Bone marrow (tissue), 2 donors: Measurements from ENCODE around the gene HTRA3.

ENCODE experiments used
- DNase-seq, 2 donors: peaks; one replicate each; lab custom pipeline; 2025; lab: John Stamatoyannopoulos, UW

Gene HTRA3

DNA sequence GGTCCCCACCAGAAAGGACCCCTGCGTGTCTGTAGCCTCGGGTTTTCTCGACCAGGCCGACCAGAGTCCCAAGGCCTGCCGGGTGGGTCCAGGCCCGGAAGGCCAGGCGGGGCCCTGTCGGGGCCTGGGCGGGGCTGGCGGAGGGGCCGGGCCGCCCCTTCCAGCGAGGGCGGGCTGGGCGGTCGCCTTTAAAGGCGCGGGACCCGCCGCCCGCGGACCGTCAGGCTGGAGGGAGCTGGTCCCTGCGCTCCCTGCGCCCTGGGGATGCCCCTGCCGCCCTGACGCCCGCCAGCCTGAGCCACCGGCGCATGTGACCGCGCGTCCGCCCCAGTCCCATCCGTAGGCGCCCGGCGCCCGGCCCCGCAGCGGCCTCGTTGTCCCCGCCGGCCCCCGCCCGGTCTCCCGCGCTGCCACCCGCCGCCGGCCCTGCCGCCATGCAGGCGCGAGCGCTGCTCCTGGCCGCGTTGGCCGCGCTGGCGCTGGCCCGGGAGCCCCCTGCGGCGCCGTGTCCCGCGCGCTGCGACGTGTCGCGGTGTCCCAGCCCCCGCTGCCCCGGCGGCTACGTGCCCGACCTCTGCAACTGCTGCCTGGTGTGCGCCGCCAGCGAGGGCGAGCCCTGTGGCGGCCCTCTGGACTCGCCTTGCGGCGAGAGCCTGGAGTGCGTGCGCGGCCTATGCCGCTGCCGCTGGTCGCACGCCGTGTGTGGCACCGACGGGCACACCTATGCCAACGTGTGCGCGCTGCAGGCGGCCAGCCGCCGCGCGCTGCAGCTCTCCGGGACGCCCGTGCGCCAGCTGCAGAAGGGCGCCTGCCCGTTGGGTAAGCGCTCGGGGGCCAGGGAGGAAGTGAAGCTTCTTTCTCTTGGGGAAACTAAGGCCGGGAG is at the start of gene HTRA3:
Gene HTRA3, plus strand, starts transcription at position 220 of the 883 bp plus-strand sequence. Its CDS starts 215 bp downstream, at position 435.
- DNase-seq = no peak

DNA sequence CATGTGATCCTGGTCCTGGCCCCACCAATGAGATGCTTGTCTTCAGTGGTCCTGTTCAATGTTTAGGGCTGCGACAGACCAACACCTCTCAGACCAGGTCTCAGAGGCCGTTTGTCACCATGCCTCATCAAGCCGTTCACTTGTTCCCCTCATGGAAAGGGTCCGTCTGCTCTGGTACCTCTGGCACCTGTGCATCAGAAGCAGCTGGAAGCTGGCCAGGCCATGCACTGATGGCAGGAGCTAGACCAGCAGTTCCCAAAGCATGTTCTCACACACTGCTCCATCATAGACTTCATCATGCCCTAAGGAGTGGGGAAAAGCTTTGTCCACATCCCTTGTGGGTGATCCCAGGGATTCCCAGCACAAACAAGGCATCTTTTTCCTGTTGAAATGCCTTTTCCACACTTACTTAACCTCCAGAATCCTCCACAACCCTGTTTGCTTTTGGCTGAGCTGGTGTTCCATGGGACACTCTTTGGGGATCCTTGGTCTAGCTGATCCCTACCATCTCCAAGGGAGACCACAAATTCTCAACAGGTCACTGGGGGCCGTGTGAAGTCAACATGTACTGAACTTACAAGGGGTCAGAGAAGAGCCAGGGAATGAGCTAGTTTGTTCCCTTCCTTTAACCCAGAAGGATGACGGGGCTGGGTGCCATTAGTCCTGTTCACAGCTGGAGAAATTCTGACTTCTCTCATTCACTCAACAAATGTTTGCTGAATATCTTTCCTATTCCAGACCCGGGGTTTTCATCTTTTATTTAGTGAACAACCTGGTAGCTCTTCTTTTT is 48.7 kb upstream of the HTRA3 start:
- no peak for DNase-seq

DNA sequence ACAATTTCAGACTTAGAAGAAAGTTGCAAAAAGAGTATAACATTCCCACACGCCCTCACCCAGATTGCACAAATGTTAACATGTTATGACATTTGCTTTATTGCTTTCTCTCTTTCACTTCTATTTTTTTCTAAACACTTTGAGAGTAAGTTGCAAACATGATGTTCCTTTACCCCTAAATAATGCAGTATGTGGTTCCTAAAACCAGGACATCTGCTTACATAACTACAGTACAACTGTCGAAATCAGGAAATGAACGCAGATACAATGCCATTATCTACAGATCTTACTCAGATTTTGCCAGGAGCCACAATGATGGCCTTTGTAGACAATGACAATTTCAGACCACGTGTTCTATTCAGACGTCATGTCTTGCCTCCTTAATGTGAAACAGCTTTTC is 48.1 kb upstream of the HTRA3 start:
- peak in 1 of 2 donors; percentile 73 for DNase-seq

DNA sequence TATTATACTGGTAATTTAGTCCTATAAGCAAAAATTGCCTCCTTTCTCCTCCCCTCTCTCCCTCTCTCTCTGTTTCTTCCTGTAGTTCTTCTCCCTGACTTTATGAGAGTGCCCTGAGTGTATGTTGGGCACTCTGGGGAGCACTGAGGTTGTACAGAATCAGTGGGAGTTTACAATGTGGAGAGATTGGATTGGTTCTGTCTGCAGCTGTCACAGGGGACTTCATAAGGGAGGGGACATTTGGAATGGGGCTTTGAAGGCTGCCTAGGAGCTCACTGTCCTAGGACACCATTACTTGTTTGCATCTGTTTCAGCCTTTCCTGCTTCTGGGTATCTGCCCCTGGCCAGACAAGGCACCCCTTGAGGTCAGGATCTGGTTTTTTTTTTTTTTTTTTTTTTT is 47.6 kb upstream of the HTRA3 start:
- no peak for DNase-seq

DNA sequence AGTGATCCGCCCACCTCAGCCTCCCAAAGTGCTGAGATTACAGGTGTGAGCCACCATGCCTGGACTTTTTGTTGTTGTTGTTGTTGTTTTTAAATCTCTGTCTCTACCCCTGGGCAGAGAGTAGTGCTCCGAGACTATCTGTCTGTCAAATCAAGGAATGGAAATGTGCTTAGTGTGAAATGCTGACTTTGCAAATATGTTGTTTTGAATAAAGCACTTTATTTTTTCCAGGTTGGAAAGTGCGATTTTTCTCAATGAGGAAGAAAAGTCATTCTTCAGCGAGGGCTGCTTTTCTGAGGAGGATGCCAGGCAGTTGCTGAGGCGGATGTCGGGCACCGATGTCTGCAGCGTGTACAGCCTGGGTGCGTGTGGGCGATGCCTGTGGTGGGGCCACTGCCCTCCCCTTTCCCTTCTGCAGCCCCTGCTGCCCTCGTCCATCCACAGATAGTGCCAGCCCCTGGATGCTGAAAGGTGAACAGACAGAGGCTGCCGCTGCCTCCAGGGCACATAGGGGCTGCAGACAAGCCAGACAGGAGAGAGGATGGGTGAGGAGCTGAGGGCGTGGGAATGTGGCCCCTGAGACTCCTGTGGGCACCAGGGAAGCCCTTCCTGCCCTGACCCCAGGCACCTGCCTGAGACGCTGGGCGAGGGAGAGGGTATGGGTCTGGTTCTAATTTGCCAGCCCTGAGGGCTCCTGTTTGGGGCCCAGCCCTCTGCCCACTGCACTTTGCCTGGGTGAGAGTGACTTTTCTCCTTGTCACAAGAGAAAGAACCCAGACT is 46.8 kb upstream of the HTRA3 start:
- DNase-seq = no peak

DNA sequence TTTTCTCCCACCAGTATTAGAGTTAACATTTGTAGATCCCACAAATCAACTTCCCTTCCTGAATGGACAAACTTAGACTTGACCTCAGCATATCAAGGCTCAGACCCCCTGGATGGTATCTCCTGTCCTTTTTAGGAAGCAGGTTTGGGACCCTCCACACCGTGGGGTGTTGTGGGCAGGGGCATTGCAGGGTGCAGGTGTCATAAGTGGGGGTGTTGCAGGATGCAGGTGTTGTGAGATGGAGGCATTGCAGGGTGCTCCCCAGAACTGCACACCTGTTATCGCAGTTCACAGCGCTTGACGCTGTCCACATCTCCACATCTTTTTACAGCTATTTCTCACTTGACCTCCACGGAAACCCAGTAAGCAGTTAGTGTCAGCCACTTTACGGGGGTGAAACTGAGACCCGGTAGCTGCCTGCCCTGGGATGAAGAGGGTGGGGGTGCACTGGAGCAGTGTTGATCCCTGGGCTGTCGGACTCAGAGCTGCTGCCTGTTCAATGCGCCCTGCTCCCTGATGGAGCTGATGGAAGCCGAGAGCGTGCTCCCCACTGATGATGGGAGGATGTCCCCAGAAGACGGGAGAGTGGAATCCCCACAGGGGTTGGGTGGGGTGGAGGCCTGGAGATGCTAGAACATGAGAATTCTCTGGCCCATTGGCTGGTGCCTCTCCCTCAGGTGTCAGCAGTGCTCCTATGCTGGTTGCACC is 45.1 kb upstream of the HTRA3 start:
- no peak for DNase-seq

DNA sequence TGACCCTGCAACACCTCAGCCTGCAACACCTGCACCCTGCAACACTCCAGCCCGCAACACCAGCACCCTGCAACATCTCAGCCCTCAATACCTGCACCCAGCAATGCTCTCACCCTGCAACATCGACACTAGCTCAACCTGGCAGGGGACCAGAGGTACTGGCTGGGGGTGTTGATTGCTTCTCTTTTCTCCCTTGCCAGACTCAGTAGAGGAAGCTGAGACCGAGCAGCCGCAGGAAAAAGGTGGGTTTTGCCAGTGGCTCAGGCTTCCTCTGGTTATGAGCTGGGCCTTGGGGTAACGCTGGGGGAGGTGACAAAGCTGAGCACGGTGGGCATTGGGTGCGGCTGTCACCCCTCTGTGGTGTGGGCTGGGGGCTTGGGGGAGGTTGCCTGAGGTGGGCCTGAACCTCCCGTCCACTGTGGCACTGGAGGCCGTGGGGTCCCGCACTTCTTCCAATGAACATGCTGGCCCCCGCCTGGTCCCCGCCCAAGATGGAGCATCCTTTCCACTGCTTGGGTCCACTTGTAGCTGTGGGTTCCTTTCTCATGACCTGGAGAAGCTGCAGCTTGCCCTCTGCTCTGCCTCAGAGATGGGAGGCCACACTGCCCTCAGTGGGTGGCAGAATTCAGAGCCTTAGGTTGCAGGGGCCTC is 44.5 kb upstream of the HTRA3 start:
- DNase-seq = peak in 1 of 2 donors; percentile 41

DNA sequence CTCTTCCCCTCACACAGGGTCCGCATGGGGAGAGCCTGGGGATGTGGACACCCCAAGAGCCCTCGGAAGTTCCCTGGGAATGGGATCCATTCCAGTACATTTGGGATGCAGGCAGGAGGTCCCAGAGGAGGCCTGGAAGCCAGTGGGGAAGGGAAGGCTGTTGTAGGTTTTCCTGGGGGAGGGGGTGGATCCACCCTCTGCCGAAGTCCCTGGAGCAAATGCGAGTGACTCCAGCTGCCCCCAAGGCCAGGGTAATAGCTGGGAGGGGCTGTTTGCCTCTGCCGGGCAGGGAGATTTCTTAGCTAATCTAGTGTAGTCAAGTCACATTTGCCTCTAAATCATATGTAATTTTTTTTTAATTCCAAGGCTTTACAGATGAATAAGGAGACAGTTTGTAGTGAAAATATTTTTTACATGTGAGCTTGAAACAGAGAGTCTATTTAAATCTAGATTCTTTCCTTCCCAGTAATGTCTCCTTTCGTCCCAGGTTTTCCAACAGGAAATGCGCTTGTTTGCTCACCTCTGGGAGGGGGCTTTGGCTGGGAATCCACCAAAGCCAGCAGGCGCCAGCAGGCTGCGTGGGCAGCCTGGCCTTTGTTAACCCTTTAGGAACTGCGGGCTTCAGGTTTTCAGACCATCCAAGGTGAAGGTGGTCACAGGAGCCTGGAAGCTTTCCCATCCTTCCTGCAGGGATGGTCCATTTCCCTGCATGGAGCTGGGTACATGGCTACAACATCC is 43.7 kb upstream of the HTRA3 start:
- no peak for DNase-seq

DNA sequence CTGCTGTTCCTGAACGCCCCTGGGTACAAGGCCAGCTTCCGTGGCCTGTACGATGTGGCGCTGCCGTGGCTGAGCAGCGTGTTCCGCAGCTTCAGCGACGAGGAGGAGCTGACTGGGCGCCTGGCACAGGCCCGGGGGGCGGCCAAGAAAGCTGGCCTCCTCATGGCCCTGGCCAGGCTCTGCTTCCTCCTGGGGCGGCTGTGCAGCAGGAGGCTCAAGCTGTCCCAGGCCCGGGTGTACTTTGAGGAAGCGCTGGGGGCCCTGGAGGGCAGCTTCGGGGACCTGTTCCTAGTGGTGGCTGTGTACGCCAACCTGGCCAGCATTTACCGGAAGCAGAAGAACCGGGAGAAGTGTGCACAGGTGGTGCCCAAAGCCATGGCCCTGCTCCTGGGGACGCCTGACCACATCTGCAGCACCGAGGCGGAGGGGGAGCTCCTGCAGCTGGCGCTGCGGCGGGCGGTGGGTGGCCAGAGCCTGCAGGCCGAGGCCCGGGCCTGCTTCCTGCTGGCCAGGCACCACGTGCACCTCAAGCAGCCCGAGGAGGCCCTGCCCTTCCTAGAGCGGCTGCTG is 42.3 kb upstream of the HTRA3 start:
- DNase-seq = no peak

DNA sequence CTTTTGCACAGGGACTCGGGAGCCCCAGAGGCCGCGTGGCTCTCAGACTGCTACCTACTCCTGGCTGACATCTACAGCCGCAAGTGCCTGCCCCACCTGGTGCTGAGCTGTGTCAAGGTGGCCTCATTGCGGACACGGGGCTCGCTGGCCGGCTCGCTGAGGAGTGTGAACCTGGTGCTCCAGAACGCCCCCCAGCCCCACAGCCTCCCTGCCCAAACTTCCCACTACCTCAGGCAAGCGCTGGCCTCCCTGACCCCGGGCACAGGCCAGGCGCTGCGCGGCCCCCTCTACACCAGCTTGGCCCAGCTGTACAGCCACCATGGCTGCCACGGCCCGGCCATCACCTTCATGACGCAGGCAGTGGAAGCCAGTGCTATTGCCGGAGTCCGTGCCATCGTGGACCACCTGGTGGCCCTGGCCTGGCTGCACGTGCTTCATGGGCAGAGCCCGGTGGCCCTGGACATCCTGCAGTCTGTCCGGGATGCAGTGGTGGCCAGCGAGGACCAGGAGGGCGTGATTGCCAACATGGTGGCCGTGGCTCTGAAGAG is 41.7 kb upstream of the HTRA3 start:
- DNase-seq = no peak

DNA sequence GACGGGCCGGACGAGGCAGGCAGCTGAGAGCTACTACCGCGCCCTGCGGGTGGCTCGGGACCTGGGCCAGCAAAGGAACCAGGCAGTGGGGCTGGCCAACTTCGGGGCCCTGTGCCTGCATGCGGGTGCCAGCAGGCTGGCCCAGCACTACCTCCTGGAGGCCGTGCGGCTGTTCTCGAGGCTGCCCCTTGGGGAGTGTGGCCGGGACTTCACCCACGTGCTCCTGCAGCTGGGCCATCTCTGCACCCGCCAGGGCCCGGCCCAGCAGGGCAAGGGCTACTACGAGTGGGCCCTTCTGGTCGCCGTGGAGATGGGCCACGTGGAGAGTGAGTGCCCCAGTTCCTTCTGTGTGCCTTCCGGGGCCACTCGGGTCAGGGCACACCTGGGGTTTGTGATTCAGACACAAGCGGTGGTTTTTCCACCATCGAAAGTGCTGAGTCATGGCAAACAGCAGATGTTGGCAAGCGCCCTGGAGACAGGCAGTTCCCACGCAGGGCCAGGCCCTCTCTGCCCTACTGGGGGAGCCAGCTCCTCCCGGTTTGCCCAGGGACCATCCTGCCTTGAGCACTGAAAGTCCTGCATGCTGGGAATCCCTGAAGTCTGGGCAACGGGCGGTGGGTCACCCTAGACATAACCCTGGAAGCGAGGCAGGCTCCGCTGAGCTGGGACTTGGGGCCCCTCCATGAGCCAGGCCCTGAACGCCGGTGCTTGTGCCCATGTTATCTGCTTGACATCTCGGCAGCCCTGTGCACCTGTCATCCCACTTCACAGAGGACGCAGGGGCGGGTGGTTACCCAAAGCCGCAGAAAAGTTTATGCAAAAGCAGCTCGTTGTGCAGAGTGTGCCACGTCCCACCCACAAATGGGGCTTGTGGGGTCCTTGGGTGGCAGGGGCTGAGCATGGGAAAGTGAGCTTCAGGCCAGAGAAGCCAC is 41.0 kb upstream of the HTRA3 start:
- peak in 1 of 2 donors; percentile 47 for DNase-seq

DNA sequence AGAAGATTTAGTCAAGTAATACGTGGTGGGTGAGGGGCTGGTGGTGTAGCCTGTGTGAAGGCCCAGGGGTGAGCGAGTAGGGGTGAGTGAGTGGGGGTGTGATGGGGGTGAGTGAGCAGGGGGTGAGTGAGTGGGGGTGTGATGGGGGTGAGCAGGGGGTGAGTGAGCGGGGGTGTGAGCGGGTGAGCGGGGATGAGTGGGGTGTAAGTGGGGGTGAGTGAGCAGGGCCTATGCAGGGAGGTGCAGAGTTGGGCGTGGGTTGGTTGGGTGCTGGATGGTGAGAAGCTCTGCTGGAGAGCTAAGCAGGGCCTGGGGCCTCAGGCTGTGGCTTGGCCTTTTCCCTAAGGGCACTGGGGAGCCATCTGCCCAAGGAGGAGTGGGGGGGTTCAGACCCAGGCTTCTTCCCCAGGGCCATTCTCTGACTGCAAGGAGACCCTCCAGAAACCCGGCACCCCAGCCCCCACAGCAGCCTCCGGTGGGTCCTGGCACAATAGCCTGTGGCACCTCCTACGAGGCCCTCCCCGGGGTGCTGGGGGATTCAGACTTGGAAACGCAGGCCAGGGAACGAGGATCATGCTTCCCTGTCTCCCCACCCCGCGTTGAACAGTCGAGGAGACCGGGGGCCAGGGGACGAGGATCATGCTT is 40.1 kb upstream of the HTRA3 start:
- DNase-seq = no peak

DNA sequence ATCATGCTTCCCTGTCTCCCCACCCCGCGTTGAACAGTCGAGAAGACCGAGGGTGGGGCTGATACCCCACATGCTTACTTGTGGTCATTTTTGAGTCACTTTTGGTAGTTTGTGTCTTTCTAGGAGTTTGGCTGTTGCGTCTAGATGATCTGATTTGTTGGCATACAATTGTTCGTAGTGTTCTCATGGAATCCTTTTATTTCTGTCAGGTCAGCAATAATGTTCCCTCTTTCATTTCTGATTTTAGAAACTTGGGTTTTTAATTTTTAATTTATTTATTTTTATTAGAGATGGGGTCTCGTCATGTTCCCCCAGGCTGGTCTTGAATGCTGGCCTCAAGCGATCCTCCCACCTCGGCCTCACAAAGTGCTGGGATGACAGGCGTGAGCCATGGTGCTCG is 39.5 kb upstream of the HTRA3 start:
- DNase-seq = no peak

DNA sequence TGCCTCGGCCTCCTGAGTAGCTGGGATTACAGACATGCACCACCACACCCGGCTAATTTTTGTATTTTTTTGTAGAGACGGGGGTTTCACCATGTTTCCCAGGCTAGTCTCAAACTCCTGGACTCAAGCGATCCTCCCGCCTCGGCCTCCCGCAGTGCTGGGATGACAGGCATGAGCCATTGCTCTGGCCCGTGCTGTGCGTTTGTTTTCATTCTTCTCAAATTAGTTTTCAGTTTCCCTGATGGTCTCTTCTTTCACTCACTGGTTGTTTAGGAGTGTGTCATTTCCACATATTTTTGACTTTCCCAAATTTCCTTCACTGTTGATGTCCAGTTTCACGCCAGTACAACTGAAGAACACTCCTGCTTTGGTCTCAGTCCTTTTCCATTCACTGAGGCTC is 38.7 kb upstream of the HTRA3 start:
- DNase-seq = no peak

DNA sequence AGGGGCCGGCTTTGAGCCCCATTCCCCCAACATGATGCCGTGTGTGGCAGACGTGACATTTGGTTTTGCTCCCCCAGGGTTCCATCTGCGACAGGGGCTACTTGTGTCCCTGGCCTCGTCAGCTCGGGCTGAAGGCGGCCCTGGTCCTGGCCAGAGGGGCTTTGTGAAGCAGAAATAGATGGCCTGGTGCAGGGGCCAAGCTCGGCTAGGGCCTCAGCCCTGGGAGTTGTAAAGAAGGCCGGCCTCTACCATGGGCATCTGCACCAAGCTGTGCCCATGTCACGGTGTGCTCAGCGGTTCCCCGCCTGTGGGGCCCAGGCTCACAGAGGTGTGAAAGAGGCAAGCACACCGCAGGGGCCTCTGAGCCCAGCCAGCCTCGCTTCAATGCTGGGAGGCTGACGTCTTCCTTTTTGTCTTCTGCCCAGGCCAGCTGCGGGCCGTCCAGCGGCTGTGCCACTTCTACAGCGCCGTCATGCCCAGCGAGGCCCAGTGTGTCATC is 38.0 kb upstream of the HTRA3 start:
- DNase-seq = no peak

DNA sequence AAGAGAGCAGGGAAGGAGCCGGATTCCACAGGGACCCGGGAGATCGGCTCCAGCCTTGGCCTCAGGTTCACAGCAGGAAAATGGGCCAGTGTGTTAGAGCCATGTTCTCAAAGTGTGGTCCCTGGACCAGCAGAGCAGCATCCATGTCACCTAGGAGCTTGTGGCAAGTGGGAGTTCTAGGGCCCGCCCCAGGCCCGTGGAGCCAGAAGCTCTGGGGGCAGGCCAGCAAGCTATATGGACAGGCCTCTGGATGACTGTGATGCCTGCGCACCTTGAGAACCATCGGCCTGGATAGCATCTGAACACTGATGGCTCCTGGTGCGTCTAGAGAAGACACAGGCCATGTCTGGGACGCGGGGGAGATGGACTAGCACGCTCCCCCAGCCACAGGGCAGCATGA is 36.8 kb upstream of the HTRA3 start:
- DNase-seq = no peak

DNA sequence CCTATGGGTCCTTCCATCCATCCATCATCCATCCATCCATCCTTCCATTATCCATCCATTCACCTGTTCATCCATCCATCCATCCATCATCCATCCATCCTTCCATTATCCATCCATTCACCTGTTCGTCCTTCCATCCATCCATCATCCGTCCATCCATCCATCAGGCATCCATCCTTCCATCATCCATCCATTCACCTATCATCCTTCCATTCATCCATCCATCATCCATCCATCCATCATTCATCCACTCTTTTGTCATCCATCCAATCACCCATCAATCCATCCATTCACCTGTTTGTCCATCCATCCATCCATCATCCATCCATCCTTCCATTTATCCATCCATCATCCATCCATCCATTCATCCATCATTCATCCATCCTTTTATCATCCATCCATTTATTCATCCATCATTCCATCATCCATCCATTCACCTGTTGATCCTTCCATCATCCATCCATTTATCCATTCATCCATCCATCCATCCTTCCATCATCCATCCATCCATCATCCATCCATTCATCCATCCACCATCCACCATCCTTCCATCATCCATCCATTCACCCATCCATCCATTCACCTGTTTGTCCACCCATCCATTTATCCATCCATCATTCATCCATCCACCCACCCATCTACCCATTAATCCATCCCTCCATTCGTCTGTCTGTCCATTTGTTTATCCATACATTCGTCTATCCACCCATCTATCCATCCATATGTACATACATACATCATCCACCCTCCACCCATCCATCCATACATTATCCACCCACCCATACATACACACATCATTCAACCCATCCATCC is 35.7 kb upstream of the HTRA3 start:
- no peak for DNase-seq
